Suprapubic skin (tissue), 3 donors: ENCODE measurements around the gene EPHB6.

Source experiments
- POLR2AphosphoS5 ChIP-seq, 3 donors: sonication (generic); formaldehyde crosslinking; IDR thresholded peaks; one replicate each; pipeline ENCODE4 v1.6.1; 2017; ENCODE audit warnings: antibody characterized with exemption in 3 of 3
- TF ChIP-seq, protein P1 (sequence below), 2 donors: fragments of 200-600 bp in 1 of 2; fragments of 450-650 bp in 1 of 2; sonication (generic) in 1 of 2; IDR thresholded peaks; one replicate each; pipeline ENCODE4 v1.5.1; 2016 to 2019; ENCODE audit warnings: antibody characterized with exemption in 2 of 2, mild to moderate bottlenecking in 1 of 2, moderate library complexity in 1 of 2

DNA sequence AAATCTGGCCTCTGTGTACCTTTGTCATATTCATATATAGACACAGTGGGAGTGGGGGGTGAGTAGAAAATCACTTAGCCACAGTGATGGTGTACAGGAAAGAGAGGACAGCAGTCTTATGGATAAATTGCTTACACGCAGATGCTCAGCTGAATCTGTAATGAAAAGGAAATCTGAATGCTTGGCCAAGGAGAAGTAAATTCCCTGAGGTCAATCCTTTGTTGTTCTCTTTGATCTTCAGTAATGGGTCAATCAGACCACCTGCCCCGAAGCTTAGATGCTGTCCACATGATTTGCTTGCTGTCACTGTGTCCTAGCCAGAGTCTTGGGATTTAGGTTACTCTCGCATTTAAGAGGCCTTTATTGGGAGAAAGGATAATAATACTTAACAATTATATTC is 18.4 kb upstream of the EPHB6 start:
- TF ChIP-seq POLR2AphosphoS5 (IDR thresholded peaks at IDR 0.05) = no peak
- TF ChIP-seq, protein P1, sequence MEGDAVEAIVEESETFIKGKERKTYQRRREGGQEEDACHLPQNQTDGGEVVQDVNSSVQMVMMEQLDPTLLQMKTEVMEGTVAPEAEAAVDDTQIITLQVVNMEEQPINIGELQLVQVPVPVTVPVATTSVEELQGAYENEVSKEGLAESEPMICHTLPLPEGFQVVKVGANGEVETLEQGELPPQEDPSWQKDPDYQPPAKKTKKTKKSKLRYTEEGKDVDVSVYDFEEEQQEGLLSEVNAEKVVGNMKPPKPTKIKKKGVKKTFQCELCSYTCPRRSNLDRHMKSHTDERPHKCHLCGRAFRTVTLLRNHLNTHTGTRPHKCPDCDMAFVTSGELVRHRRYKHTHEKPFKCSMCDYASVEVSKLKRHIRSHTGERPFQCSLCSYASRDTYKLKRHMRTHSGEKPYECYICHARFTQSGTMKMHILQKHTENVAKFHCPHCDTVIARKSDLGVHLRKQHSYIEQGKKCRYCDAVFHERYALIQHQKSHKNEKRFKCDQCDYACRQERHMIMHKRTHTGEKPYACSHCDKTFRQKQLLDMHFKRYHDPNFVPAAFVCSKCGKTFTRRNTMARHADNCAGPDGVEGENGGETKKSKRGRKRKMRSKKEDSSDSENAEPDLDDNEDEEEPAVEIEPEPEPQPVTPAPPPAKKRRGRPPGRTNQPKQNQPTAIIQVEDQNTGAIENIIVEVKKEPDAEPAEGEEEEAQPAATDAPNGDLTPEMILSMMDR (IDR thresholded peaks at IDR 0.05) = no peak
